Measurements from ENCODE around the gene SMARCE1.

SMARCE1 gene

DNA sequence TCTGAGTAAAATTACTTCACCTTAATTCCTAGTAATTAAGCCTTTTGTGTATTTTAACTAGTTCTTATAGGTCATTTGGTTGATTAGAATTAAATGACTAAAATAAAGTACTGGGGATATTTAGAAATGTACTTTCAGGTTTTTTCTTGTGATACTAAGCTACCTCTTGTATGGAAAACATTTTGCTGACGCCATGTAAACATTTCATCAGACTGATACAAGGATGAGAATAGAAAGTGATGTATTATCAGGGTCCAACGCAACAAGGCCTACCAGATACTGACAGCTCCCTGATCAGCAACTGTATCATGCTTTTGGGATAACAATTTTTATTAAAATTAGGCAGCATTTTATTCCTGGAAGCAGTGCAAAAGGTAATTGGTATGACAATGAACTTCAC is 1.7 kb downstream of the SMARCE1 start:
- no peak for DNase-seq (ENCODE audit: low read depth in 2 of 2)

GRCh38 chr17:40645291-40645690 is 2.3 kb downstream of the SMARCE1 start:
- no peak for DNase-seq (ENCODE audit: low read depth in 2 of 2)

DNA sequence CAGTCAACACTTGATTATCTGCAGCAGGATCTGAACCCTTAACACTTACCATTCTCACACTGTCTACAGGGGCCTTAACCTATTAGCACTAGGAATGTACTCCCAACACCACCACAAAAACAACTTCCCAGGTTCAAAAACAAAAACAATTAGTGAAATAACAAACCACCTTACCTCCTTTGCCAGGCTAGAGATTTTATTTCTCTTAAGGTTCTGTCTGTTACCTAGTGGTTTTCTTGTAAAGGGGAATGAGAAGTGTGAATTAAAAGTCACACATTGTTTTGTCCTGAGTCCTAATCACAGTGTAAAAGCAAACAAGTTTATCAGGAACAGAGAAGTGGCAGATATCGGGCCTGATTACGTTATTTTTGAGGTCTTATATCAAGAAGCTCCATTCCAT is 9.7 kb downstream of the SMARCE1 start:
- no peak for DNase-seq (ENCODE audit: low read depth in 2 of 2)

- no peak for DNase-seq (ENCODE audit: low read depth in 2 of 2)
Measured at GRCh38 chr17:40633871-40634270, 13.7 kb downstream of the SMARCE1 start.

GRCh38 chr17:40632216-40632615 is 15.4 kb downstream of the SMARCE1 start:
- DNase-seq (ENCODE audit: low read depth in 2 of 2), result no peak

DNA sequence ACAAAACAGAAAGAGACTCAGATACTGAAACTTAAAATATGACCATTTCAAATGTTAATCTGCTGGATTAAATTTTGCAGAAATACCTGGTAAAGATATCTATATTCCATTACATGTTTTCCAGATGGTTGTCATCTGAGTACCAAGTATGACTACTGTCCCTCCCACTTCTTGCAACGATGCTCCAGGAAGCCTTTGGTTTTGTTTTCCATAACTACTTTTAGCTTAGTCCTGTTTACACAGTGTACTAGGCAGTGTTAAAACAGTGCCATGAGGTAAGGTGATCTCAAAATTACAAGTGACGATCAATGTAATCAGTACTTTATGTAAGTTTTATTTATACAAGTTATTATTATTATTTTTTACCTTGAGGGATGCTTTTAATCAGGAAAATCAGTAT is 17.8 kb downstream of the SMARCE1 start:
- DNase-seq (ENCODE audit: low read depth in 2 of 2), result no peak

DNA sequence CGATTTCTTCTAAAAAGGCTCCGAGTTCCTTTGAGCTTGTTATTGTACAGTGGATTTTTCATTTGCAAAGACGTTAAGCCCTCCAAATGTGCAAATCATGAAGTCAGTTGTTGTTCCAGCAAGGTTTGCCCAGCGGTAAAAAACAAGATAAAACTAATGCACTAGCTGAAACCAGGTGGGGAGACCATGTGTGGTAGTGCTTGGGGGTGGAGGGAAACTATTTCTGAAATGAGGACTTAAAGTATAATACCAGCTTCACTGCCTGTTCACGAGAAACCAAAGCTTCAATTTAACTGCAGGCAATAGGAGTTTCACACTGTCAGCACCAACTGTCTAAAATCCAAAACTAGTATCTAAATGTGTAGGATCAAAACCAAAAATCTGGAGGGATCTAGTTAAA is 22.3 kb downstream of the SMARCE1 start:
- DNase-seq (ENCODE audit: low read depth in 2 of 2), result no peak

DNA sequence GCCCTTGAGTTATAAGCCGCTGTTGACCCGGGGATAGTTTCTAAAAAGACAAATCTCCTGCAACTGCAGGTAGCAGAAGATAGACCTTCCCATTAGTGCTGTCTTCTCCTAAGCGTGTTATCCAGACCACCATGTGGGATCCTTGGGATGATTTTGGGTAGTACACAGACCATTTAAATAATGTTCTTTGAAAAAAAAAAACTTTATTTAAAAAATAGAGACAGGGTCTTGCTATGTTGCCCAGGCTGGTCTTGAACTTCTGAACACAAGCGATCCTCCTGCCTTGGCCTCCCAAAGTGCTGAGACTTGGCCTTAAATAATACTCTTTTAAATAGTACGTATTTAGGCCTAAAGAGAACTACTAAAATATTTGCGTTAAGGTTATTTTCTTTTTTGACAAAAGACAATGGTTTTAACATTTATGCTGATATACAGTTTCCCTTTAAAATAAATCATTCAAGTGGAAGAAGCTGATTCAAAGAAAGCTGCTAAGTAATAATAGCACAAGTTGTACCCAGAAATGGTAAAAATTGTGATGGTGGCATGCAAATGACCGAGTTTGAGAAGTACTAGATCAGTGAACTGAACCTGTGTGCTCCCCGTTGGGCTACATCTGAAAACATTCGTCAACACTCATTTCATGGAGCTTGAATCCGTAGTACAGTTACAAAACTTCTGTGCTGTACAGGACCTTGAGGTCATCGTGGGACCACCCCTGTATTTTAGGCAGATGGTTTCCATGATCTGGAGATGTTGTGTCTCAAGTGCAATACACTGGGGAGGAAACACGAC is 24.0 kb downstream of the SMARCE1 start:
- DNase-seq (ENCODE audit: low read depth in 2 of 2), result no peak

DNA sequence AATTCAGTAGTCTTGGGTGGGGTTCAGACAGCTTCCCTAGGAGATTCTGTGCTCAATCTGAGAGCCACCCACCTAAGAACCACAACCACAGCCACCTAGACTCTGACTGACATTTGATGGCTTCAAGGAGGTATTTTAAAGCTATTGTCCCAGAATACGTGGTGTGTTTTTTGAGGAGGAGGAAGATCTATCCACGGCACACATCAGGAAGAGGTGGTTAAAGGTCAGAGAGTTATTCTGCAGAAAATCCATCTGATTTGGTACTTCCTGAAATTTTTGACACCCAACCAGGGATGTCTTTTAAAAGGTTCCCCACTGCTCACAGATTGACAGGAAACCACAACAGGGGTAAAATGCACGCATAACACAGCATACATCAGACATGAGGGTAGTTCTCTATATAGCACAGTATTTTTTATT is 25.1 kb downstream of the SMARCE1 start:
- no peak for DNase-seq (ENCODE audit: low read depth in 2 of 2)

- DNase-seq (ENCODE audit: low read depth in 2 of 2), result no peak
Measured at GRCh38 chr17:40621578-40621977, 26.0 kb downstream of the SMARCE1 start.

GRCh38 chr17:40621019-40621418 is 26.6 kb downstream of the SMARCE1 start:
- DNase-seq (ENCODE audit: low read depth in 2 of 2), result no peak

DNA sequence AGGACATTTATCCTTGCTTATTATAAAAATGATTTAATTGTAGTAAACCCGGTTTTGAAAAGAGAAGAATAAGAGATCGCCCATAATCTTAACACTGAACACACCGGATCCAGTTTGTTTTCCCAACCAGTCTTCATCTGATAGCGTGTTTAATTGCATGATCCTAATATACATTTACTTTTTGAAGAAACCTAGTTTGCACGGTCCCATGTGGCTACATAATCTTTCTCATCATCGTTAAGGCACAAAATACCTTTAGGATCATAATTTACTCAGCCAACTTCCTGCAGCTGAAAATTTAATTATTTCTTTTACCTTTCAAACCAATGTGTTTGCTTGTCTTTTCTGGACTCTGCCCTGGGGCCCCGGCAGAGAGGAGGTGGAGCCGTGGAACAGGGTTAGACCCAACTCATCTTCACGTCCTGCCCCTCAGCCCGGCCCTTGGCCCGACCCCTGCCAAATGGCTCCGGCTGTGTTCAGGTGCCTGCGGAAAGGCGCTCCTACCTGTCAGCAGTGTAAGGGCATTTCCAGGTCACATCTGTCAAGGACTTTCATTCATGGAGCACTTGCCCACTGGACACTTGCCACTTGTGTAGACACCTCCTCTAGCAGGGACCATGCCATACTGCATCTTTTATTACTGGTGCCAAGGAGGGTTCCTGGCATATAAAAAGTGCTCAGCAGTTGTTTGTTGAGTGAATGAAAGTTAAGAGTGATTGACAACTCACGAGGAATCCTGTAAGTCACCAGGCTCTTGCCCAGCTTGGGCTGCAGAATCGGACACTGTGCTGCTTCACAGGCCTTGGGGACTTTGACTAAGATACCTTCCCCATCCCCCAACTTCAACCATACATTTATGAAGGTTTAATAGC is 28.6 kb downstream of the SMARCE1 start:
- DNase-seq (ENCODE audit: low read depth in 2 of 2), result no peak

DNA sequence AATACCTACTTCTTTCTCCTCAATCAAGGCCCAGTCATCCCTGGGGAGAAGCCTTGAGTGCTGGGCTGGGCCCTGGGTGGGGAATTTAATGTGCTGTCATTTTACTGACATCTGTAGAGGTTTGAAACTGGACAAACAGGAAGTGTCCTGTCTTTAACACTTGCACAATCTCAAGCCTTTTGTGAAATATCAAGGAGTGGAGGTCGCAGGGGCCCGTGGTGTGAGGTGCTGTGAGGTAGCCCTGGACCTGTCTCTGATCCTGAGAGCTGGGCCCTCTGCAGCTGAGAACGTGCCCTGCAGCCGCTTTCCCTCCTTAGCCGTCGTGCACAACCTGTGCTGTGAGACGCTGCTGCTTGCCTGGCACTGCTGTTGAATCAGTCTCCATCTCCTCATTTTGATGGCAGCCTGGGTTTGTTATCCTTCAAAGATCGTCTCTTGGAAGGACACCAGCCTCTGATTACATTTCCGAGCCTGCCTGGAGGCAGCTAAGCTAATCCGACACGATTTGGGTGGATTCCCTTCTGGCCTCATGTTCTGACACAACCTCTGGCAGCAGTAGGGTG is 29.9 kb downstream of the SMARCE1 start:
- DNase-seq (ENCODE audit: low read depth in 2 of 2), result no peak

GRCh38 chr17:40616592-40616991 is 31.0 kb downstream of the SMARCE1 start:
- DNase-seq (ENCODE audit: low read depth in 2 of 2), result no peak

GRCh38 chr17:40615841-40616476 is 31.7 kb downstream of the SMARCE1 start:
- DNase-seq (ENCODE audit: low read depth in 2 of 2), result no peak

DNA sequence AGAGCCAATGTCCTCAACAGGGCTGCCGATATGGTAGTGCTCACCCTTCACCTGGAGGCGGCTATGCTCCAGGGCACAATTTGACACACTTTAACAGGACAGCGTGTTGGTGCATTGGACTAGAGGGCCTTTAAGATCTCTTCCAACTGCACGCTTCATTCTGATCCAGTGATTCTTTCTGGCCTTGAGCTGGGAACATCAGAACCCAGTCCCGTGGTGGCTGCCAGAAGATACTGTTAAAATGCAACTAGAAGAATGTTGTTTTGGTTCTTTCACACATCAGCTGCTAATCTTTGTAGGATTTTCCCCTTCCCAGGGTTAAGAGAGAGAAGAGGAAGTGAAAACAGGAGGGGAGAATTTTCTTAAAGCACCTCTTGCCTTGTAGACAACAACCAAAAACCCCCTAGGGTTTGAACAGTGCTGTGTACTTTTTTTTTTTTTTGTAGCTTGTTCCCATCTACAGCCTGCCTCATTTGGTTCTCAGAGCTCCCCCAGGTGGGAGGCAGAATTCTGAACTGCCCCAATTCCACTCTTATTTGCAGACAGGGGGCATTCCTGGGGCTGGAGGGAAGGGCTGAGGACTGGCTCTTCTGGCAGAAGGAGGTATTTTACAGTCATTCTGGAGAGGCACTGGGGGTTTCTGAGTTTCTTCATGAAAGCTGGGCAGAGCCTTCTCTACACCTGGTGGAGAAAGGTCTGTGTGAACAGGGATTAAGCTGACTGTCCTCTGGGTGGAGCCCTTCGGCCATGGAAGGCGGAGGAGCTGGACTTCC is 32.4 kb downstream of the SMARCE1 start:
- DNase-seq (ENCODE audit: low read depth in 2 of 2), result no peak

GRCh38 chr17:40614431-40615067 is 33.1 kb downstream of the SMARCE1 start:
- DNase-seq (ENCODE audit: low read depth in 2 of 2), result no peak

DNA sequence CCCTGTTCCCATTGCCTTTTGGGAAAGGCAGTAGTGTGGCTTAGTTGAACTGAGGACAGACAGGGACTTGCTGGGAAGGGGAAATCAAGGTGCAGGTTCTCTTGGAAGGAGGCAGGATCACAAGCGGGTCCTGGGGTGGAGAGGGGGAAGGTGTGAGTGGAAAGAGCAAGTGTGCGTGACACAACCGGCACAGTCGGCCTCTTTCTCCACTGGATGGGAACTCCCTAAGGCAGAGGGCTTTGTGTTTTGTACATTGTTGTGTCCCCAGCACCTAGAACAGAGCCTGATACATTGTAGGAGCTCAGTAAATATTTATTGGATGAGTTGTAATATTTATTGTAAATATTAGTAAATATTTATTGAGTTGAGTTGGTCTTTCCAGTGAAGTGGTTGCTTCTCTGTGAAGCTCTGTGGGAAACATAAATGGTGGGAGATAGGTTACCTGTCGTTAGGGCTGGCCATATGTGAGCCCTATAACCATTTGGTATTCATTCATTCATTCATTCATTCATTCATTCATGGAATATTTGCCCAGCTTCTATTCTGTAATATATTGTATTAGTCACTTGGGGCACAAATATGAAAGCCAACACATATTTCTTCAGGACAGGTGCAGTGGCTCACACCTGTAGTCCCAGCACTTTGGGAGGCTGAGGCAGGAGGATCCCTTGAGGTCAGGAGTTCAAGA is 34.0 kb downstream of the SMARCE1 start:
- no peak for DNase-seq (ENCODE audit: low read depth in 2 of 2)

- no peak for DNase-seq (ENCODE audit: low read depth in 2 of 2)
Measured at GRCh38 chr17:40612599-40613244, 34.9 kb downstream of the SMARCE1 start.

Data from stimulated activated CD8-positive, alpha-beta memory T cell treated with anti-CD3 and anti-CD28 coated beads, Interleukin-15, amount 100 ng/mL, for 4 hours (primary cell).